Suppressor macrophage treated with lipopolysaccharide for 4 hours (primary cell): ENCODE data around the gene CCNQ.
"Not testable (repeated sequence)": the region's sequence is repeated elsewhere in the genome, so short reads cannot be mapped to it uniquely, and the experiment has no call there.

Experiments used
- DNase-seq: peaks from one replicate; pipeline ENCODE4 v3.0.0-alpha.2; 2020

The CCNQ gene

DNA sequence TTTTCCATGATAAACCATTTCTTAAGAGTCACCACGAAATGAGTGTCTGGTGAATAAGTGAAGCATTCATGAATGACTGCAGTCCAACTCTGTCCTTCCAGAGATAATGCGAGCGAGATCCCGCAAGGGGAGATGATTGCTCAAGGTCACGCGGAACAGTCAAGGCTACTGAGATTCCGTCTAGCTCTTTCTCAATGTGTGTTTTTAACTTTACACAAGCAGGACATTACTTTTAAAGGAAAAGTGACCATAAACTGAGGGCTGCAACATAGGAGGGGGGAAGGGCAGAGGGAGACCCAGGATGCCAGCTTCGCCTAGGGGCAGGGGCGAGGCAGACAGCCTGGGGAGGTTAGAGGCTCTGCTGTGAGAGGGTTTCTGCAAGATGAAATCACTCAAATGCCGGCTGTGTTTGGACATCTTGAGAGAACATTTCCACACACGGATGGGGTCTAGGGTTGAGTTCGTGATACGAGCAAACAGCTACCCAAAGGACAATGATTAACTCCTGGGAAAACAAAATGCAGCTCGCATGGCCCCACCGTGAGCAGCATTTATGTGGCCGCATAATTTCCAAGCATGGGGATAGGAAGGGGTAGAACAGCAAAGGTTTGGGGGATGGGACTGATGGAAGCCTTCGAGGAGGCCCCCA, 23.8 kb upstream of the CCNQ start:
- DNase-seq = no peak

DNA sequence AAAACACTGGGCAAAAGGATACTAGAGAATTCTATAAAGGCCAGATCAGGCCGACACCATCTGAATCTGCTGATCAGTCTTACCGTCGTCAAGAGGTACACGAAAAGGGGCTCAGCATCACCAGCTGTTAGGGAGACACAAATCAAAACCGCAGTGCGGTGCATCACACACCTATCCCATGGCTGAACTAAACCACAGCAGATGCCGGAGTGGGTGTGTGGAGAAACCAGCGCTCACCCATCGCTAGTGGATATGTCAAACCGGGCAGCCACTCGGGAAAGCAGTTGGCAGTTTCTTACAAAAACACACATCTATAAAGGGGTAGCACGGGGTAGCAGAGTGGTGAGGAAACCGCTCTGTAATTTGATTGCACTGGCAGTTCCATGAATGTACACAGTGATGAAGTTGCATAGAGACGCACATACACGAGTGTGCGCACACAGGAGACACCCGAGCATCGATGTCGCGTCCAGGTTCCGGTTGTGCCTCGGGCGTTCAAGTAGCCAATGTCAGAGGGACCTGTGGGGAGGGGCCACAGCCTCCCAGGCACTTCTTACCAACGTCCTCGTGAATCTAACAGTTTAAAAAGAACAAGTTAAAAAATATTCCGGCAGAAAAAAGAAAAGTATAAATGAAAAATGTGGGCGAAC, 23.1 kb upstream of the CCNQ start:
- DNase-seq = no peak

DNA sequence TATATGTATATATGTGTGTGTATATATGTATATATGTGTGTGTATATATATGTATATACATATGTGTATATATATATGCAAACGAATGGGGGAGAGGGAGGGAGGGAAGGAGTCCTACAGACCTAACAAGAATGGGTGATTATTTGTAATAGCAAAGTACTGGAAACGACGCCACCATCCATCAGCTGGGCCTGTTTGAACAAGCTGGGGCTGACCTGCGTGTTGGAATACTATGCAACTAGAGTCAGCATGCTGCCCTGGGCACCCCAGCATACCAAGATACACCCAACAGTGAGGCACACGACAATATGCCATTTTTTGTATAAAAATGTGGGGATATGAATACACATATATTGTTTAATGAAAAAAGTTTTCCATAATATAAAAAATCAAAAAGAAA, 21.6 kb upstream of the CCNQ start:
- no peak for DNase-seq

DNA sequence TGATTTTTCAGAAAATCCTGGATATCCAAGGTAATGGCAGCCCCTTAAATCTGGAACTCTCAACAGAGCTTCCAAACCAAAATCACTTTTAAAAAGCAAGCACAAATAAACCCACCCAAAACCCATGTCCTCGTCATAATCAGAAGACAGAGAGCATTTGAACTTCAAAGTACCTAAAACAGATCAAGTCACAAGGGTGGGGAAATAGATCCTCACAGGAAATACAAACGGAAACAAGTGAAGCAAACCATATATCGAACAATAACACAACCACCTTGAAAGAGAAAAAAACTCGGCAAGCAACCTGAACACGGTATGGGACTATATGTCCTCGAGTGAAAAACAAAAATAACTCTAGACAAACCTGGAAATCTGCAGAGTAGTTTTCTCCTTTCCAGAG, 15.9 kb upstream of the CCNQ start:
- DNase-seq = no peak

DNA sequence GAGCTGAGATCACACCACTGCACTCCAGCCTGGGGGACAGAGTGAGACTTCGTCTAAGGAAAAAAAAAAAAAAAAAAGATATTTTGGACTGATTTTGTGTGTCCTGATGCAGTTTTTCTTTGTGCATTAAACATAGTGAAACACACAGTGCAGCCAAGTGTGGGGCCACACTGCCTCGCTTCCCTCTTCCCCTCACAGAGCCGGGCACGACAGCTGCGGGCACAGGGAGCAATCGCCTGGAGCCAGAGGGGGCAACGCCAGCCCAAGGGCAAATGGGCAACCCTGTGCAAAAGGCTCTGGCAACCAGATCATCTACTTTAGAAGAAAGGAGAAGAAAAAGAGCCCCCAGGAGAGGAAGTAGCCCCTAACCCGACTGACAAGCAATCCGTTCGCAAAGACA, 13.5 kb upstream of the CCNQ start:
- DNase-seq = no peak

DNA sequence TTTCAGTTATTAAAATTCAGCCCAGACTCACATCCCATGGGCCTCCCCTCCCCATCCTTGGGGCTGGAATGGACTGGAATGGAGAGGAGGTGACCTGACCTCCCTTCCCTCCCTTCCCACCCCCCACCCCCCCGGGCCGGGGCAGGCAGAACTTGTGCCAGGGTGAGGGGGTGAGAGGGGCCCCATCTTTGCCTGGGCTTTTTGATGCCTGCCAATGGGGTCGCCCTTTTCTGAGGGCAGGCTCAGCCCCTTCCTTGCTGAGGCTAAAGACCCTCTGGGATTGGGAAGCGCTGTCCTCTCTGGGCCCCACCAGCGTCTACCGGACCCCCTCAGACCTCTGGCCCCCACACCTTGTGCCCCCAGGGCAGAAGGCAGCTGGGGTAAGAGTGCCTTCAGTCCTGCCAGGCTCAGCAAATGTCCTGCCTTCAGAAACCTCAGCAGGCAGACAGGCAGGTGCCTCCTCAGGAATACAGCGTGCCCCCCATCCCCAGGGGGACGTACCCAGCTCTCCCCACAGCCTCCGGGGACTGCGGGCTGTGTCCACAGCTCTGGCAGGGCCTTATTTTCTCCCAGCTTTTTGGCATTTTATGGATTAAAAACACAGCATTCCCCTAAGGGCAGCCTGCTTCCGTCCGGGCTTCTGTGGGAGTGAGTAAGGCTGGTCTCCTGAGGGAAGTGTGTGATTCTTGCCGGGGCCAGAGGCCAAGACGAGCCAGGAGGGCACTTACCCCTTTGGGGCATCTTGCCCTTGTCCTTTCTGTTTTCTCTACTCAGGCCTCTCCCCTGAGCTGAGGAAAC, 12.6 kb upstream of the CCNQ start:
- no peak for DNase-seq

DNA sequence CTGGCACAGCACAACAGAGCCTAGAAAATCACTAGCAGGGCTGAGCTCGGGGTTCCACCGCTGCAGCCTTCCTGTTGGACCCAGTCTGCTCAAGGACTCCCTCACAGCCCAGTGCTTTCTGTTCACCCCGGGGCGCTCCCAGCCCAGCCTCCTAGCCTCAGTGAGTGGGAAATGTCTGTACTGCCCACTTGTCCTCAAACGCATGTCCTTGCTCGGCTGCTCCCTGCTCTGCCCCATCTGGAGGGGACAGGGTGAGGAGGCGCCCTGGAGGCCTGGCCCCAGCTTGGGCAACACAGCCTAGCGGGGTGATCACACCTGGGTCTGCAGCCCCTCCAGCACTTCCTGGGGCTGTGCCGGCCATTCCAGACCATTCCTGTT, 11.9 kb upstream of the CCNQ start:
- DNase-seq = no peak

DNA sequence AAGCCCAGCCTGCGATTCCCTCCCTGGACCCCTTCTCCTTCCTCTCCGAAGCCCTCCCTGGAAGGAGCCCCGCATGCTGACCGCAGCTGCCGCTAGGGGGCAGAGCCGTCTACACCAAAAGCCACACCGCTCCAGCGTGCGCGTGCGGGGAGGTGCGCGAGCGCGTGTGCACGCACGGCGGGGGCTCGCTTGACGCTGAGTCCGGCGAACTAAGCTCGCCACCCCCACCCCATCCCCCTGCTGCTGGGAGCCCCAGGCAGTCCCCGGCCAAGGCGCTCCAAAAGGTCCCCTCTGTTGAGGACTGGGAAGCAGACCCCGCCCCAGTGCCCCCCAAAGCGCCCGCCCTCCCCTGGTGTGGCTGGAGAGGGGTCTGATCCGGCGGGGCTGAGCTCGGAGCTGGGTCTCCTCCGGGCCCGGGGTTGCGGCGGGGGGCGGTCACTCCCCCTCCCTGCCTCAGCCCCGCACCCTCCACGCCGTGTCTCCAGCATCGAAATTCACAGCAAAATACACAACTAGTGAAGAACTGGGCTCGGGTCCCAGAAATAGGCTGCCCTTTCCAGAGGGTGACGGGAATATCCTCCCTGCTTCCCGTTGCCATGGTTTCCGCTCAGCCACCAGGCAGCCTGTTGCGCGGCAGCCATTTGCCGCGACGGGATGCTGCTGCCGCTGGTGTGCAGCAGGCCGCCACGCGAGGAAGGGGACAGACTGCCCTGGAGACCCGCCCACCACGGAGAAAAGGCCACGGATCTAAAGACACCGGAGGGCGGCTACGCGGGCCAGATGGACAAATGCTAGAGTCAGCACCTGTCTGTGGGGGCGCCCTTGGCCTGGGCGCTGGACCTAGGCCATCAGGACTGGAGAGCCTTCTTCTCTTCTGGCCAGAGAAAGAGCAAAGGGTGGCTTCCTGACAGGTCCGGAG, 11.2 kb upstream of the CCNQ start:
- DNase-seq = peak; percentile 51

DNA sequence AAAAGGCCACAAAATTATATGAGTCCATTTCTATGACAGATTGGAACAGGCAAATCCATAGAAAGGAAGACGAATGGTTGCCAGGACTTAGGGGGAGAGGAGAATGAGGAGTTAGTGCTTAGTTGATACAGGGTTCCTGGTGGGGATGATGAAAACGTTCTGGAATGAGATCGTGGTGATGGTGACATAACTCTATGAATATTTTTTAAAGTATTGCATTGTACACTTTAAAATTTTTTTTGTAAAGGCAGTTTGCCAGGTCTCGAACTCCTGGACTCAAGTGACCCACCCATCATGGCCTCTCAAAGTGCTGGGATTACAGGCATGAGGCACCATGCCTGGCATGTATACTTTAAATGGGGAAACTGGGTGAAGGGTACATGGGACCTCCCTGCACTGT, 9.9 kb upstream of the CCNQ start:
- DNase-seq = no peak

DNA sequence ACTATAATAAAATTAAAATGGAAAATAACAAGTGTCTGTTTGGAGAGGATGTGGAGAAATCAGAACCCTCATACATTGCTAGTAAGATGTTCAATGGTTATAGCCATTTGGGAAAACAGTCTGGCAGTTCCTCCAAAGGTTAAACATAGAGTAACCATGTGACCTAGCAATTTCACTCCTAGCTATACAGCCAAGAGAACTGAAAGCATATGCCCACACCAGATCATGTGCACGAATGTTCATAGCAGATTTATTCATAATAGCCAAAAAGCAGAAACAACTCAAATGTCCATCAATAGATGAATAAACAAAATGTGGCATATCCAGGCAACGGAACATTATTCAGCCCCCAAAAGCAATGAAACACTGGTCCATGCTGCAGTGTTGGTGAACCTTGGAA, 9.4 kb upstream of the CCNQ start:
- peak; percentile 78 for DNase-seq

DNA sequence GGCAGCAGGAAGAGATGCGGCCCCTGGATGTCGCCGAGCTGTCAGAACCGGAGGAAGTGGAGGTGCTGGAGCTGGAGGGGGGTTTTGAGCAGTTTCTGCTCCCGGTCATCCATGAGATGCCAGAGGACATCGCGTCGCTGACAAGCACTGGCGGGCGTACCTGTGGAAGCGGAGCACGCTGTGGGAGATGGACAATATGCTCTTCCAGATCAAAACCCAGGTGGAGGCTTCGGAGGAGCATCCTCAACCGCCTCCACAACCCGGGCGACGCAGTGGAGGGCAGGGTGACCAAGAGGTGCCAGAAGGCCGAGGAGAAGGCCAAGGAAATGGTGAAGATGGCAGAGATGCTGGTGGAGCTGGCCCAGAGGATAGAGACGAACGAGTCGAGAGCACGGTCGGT, 7.6 kb upstream of the CCNQ start:
- no peak for DNase-seq

DNA sequence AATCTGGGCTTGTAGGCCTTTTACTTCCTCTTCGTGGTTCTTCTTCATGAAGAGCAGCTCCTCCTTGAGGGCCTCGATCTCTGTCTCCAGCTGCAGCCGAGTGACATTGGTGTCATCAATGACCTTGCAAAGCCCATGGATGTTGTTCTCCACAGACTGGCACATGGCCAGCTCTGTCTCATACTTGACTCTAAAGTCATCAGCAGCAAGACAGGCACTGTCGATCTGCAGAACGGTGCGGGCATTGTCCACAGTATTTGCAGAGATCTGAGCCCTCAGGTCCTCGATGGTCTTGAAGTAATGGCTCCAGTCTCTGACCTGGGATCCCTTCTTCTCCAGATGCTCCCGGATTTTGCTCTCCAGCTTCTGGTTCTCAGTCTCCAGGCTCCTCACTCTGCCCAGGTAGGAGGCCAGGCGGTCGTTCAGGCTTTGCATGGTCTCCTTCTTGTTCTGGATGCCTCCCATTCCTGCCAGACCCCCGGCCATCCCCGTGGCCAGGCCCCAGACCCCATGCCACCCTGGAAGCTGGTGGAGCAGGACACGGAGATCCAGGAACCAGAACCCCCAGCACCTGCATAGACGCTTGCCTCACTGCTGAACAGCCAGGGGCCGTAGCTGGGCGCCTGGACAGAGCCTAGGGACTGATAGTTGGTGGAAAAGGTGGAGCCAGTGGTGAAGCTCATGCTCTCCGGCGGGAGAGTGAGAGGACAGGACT, 5.9 kb upstream of the CCNQ start:
- not testable (repeated sequence) for DNase-seq

DNA sequence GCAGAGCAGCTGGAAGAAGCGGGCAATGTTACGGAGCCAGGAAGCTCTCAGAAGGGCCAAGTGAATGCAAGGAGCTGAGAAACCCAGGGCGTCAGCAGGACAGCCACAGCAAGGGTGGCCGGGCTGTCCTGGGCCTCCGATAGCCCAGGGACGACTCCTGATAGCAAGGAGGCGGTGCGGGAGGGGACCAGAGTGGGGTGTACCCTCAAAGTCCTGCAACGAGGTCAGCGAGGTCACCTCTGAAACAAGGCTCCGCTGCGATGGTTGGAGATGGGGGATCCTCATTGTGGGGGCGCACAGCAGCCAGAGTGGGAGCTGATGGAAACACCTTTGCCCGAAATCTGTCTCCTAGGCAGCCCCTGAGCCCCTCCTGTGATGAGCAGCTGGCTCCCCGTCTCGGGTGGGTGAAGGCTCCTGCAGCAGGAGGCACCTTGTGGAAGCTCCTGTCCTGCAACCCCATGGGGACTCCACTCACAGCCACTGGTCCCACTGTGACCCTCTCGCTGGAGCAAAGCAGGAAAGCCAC, 4.3 kb upstream of the CCNQ start:
- DNase-seq = no peak

DNA sequence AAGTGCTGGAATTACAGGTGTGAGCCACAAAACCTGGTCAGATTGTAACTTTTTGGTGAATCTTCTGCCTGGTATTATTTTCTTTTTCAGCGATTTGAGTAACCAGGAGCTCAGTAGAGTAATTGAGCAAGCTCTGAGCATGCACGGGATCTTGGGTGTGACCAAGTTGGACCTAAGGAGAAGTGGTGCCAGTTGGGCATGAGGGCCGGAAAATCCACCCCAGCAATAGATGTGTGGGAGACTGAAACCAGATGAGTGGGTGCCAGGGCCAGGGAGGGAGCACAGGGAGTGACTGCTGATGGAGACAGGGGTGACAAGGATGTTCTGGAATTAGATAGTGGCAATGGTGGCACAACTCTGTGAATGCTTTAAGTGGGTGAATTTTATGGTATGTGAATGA, 3.7 kb upstream of the CCNQ start:
- DNase-seq = peak; percentile 27

DNA sequence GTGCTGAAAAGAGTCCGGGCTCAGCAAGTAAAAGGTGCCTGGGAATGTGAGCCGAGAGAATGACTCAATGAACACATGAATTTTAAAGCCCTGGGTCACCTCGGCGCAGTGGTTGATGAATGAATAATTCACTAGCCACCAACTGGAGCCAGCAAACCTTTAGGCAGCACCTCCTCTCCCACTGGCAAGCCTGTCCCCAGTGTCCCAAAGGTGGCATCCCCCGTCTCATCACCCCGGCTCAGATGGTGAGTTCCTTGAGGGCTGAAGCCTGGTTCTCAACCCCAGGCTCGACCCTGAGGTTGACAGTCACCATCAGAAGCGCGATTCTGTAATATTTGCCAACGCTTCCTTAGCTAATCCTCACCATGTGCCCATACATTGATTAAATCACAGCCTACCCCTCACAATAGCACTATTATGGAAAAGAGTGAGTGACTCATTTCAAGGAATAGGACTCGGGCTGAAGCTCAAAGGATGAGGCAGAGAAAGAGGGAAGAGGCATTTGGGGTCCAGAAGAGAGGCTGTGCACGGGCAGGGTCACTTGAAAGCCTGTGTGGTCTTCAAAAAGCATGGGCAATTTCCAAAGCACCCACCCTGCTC, 2.7 kb upstream of the CCNQ start:
- DNase-seq = no peak

DNA sequence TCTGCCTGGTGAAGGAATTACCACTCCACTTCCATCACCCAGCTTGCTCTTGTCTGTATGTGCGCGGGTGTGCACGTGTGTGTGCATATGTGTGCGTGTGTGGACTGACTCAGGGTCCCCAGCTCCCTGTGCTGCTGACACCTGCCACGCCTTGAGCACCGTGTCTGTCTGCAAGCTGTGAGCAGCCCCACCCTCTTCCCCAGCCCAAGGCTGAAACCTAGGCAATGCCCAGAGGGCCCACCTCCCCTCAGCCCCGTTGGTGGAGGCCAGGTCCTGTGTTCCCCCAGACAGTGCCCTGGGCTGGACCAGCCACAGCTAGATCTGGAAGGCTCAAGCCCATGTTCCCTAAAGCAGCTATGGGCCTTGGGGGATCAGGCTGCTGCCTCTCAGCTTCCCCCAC, 2.0 kb upstream of the CCNQ start:
- DNase-seq = no peak

DNA sequence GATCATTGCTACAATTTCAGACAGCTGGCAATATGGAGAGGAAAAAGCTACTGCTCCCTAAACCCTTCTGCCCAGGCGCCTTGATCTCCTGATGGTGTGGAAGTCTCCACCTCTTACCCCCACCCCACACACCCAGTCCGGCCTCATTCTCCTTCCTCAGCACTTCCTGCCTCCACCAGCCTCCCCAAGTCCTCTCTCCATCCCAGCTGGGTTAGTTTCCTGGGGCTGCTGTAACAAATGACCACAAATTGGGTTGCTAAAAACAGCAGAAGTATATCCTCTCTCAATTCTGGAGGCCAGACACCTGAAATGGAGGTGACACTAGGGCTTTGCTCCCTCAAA, 1.1 kb upstream of the CCNQ start:
- DNase-seq = no peak

DNA sequence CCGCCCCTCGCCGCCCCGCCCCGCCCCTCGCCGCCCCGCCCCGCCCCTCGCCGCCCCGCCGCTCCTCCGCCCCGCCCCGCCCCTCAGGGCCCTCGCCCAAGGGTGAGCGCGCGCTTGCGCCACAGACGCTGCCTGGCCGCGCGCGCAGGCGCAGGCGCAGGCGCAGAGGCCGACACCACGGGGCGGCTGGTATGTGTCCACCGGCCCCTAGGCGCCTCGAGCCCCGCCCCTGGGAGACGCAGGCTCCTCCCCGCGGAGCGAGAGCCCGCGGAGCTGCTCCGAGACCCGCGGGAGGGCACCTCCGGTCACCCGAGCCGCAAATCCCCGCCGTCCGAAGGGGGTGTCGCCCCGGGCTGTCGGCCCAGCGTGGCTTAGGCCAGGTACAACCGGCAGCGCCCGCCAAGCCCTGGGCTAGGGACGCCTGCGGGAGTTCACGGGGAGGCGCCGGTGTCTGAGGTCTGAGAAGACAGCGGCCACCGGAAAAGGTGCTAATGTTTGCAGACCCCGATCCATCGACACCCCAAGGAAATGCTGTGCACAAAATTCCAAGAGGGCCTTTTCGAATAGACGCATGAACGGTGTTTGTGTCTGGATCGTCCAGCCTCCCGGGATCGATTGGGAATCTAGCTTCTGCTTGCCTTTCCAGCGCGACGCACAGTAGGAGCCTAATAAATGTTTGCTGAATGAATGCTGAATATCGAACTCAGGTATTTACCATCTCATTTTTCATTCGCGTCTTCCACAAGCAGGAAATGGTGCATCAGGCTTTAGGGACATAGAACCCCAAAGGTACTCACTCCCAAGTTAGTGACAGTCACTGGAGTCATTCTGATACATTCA, 473 bp upstream of the CCNQ start:
- peak; percentile 93 for DNase-seq

DNA sequence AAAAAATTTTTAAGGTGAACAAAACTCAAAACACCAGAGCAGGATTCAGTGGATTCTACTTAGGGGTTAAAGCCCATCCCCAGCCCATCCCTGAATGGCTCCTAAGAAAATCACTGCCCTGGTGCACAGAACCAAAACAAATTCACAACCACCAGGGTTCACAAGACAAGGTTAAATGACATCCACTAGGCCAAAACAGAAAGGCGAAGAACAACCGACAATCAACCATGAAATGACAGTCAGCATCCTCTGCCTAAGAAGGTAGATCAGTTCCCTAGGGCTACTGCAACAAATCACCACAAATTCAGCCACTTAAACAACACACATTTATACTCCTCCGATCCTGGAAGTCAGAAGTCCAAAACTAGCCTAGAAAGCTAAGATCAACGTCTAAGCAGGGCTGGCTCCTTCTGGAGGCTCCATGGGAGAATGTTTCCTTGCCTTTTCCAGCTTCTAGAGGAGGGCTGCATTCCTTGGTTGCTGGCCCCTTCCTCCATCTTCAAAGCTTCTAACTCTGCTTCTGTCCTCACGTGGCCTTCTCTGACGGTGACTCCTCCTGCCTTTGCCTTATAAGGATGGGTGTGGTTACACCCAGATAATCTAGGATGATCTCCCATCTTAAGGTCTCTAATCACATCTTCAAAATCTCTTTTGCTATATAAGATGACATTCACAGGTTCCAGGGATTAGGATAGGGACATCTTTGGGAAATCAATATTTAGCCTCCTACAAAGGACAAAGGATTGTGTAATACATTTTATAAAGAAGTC, 1.8 kb downstream of the CCNQ start:
- no peak for DNase-seq
